NAMALWA (cell line): ENCODE results near the gene PVALEF.

Source experiments
- DNase-seq: peaks from one replicate; pipeline ENCODE4 v3.0.0-alpha.2; 2015; ENCODE audit warnings: low spot score

Gene PVALEF

GRCh38 chr17:81183316-81183715 is 18.0 kb downstream of the PVALEF start:
- DNase-seq = no peak

GRCh38 chr17:81183807-81184206 is 18.5 kb downstream of the PVALEF start:
- no peak for DNase-seq

- no peak for DNase-seq
These were observed 19.2 kb downstream of the PVALEF start for GRCh38 chr17:81184555-81184954.

- no peak for DNase-seq
These were observed 20.9 kb downstream of the PVALEF start for GRCh38 chr17:81186203-81186602.

GRCh38 chr17:81187120-81187519 is 21.8 kb downstream of the PVALEF start:
- DNase-seq = no peak

GRCh38 chr17:81187586-81188490 is 22.5 kb downstream of the PVALEF start:
- DNase-seq = no peak

GRCh38 chr17:81188491-81188840 is 23.2 kb downstream of the PVALEF start:
- DNase-seq = no peak

- DNase-seq = no peak
These were observed 23.7 kb downstream of the PVALEF start for GRCh38 chr17:81189016-81189415.

- DNase-seq = no peak
These were observed 24.6 kb downstream of the PVALEF start for GRCh38 chr17:81189670-81190530.

- DNase-seq = no peak
These were observed 25.3 kb downstream of the PVALEF start for GRCh38 chr17:81190591-81190990.

- DNase-seq = no peak
These were observed 25.8 kb downstream of the PVALEF start for GRCh38 chr17:81191116-81191515.

GRCh38 chr17:81191646-81192045 is 26.3 kb downstream of the PVALEF start:
- DNase-seq = no peak

- DNase-seq = no peak
These were observed 27.2 kb downstream of the PVALEF start for GRCh38 chr17:81192386-81193050.

- no peak for DNase-seq
These were observed 27.7 kb downstream of the PVALEF start for GRCh38 chr17:81193051-81193410.

GRCh38 chr17:81193470-81194224 is 28.3 kb downstream of the PVALEF start:
- DNase-seq = no peak

GRCh38 chr17:81194225-81194760 is 29.0 kb downstream of the PVALEF start:
- no peak for DNase-seq

- no peak for DNase-seq
These were observed 29.9 kb downstream of the PVALEF start for GRCh38 chr17:81194941-81195901.

- no peak for DNase-seq
These were observed 30.7 kb downstream of the PVALEF start for GRCh38 chr17:81195941-81196495.

GRCh38 chr17:81196505-81197408 is 31.4 kb downstream of the PVALEF start:
- DNase-seq = no peak
